Activated T-helper 2 cell treated with anti-CD3 and anti-CD28 coated beads, Interferon-gamma antibody, Interleukin-2, Interleukin-4, amounts not matched to agents 10 μg/mL and 5 μg/mL and 100 μg/mL, durations not matched to agents 14 hours and 24 hours and 36 hours (primary cell): Measurements from ENCODE around the gene STARD3. TPM values are rescaled to one million over a fixed set of nuclear protein-coding genes. Genes with fewer than 3 reads are reported as not detected.
"Not testable (repeated sequence)": the region's sequence is repeated elsewhere in the genome, so short reads cannot be mapped to it uniquely, and the experiment has no call there.

ENCODE experiments used
- DNase-seq: peaks from one replicate; pipeline ENCODE4 v3.0.0; 2021; ENCODE audit warnings: low spot score
- H3K27ac Mint-ChIP-seq: one replicate; pipeline ENCODE4 v1.8.0; 2021; ENCODE audit warnings: mixed read lengths
- H3K27me3 Mint-ChIP-seq: one replicate; pipeline ENCODE4 v1.8.0; 2021; ENCODE audit warnings: low read depth, mixed read lengths
- H3K36me3 Mint-ChIP-seq: one replicate; pipeline ENCODE4 v1.8.0; 2021; ENCODE audit warnings: low read depth, mixed read lengths
- H3K4me1 Mint-ChIP-seq: one replicate; pipeline ENCODE4 v1.8.0; 2021; ENCODE audit warnings: low read depth, mixed read lengths
- H3K4me3 Mint-ChIP-seq: one replicate; pipeline ENCODE4 v1.8.0; 2021; ENCODE audit warnings: low read depth, mild to moderate bottlenecking, moderate library complexity, mixed read lengths
- H3K9me3 Mint-ChIP-seq: one replicate; pipeline ENCODE4 v1.8.0; 2021; ENCODE audit warnings: mixed read lengths
- intact Hi-C: fragments of 100-400 bp; cut with micrococcal nuclease; formaldehyde crosslinking; loops from one replicate; pipeline ENCODE4 v1.15.1; 2023
- total RNA-seq: library from RNA; stranded (reverse); gene quantifications from 2 replicates; pipeline ENCODE4 v1.2.3, GENCODE V29; 2022

The STARD3 gene
- total RNA-seq, 1 donor from 2014 or later: 54.4 TPM

GRCh38 chr17:39699157-39699817, 62.3 kb downstream of the STARD3 start:
- H3K9me3 Mint-ChIP-seq, intact Hi-C loops, DNase-seq, H3K27ac Mint-ChIP-seq, H3K36me3 Mint-ChIP-seq, H3K4me3 Mint-ChIP-seq, H3K4me1 Mint-ChIP-seq: not testable (repeated sequence)
- H3K27me3 Mint-ChIP-seq: peaks cover 34% of the 10 kb centered on the region

- intact Hi-C loops: no loop called here
- Mint-ChIP-seq H3K27ac (no peak within 1 kb of the TSS), H3K4me3 (no peak within 1 kb of the TSS), H3K9me3 (no peaks in the 10 kb centered on the region), H3K4me1 (peaks cover 3% of the 10 kb centered on the region), H3K36me3 (no peaks in the 10 kb centered on the region), H3K27me3 (peaks cover 34% of the 10 kb centered on the region)
- no peak for DNase-seq
Measured at GRCh38 chr17:39699818-39700147, 62.8 kb downstream of the STARD3 start, which contains the start of gene ERBB2. Gene ERBB2, plus strand, starts transcription at chr17:39700064. Its CDS starts 175 bp downstream, at chr17:39700239.

GRCh38 chr17:39700148-39700987, 63.4 kb downstream of the STARD3 start:
- H3K27me3 Mint-ChIP-seq: peaks cover 34% of the 10 kb centered on the region
- DNase-seq: no peak
- no peak overlapping the region for H3K4me3 Mint-ChIP-seq
- H3K4me1 Mint-ChIP-seq: peaks cover 3% of the 10 kb centered on the region
- no peaks in the 10 kb centered on the region for H3K36me3 Mint-ChIP-seq
- intact Hi-C loops: no loop called here
- no peak overlapping the region for H3K27ac Mint-ChIP-seq
- no peaks in the 10 kb centered on the region for H3K9me3 Mint-ChIP-seq

GRCh38 chr17:39701012-39701783, 64.3 kb downstream of the STARD3 start:
- no peak overlapping the region for H3K4me3 Mint-ChIP-seq
- no peak for DNase-seq
- intact Hi-C loops: no loop called here
- H3K9me3 Mint-ChIP-seq: no peaks in the 10 kb centered on the region
- H3K27ac Mint-ChIP-seq: no peak overlapping the region
- peaks cover 3% of the 10 kb centered on the region for H3K4me1 Mint-ChIP-seq
- H3K27me3 Mint-ChIP-seq: peaks cover 34% of the 10 kb centered on the region
- H3K36me3 Mint-ChIP-seq: no peaks in the 10 kb centered on the region

GRCh38 chr17:39701784-39702422, 65.0 kb downstream of the STARD3 start:
- Mint-ChIP-seq H3K27ac (no peak overlapping the region), H3K36me3 (no peaks in the 10 kb centered on the region), H3K27me3 (peaks cover 34% of the 10 kb centered on the region), H3K4me3 (no peak overlapping the region), H3K4me1 (peaks cover 5% of the 10 kb centered on the region), H3K9me3 (no peaks in the 10 kb centered on the region)
- no peak for DNase-seq
- intact Hi-C loops: no loop called here

- H3K36me3 Mint-ChIP-seq: no peaks in the 10 kb centered on the region
- peaks cover 34% of the 10 kb centered on the region for H3K27me3 Mint-ChIP-seq
- DNase-seq: no peak
- H3K4me3 Mint-ChIP-seq: no peak overlapping the region
- no peaks in the 10 kb centered on the region for H3K9me3 Mint-ChIP-seq
- H3K27ac Mint-ChIP-seq: no peak overlapping the region
- peaks cover 10% of the 10 kb centered on the region for H3K4me1 Mint-ChIP-seq
- intact Hi-C loops: no loop called here
Measured at GRCh38 chr17:39702901-39703893, 66.3 kb downstream of the STARD3 start.

- DNase-seq: no peak
- peaks cover 10% of the 10 kb centered on the region for H3K4me1 Mint-ChIP-seq
- no peak overlapping the region for H3K4me3 Mint-ChIP-seq
- intact Hi-C loops: no loop called here
- no peaks in the 10 kb centered on the region for H3K9me3 Mint-ChIP-seq
- no peaks in the 10 kb centered on the region for H3K36me3 Mint-ChIP-seq
- H3K27me3 Mint-ChIP-seq: peaks cover 32% of the 10 kb centered on the region
- H3K27ac Mint-ChIP-seq: no peak overlapping the region
Measured at GRCh38 chr17:39703913-39704312, 67.0 kb downstream of the STARD3 start.

- no peak for DNase-seq
- H3K27me3 Mint-ChIP-seq: peaks cover 23% of the 10 kb centered on the region
- no peaks in the 10 kb centered on the region for H3K9me3 Mint-ChIP-seq
- no peaks in the 10 kb centered on the region for H3K36me3 Mint-ChIP-seq
- H3K4me1 Mint-ChIP-seq: peaks cover 10% of the 10 kb centered on the region
- H3K4me3 Mint-ChIP-seq: no peak overlapping the region
- intact Hi-C loops: no loop called here
- no peak overlapping the region for H3K27ac Mint-ChIP-seq
Measured at GRCh38 chr17:39704821-39705551, 68.0 kb downstream of the STARD3 start.

GRCh38 chr17:39705786-39706348, 68.9 kb downstream of the STARD3 start:
- Mint-ChIP-seq H3K4me3 (no peak overlapping the region), H3K27ac (no peak overlapping the region), H3K36me3 (no peaks in the 10 kb centered on the region), H3K27me3 (peaks cover 18% of the 10 kb centered on the region), H3K9me3 (no peaks in the 10 kb centered on the region), H3K4me1 (peaks cover 10% of the 10 kb centered on the region)
- intact Hi-C loops: no loop called here
- no peak for DNase-seq

- Mint-ChIP-seq H3K27ac (no peak overlapping the region), H3K36me3 (no peaks in the 10 kb centered on the region), H3K4me3 (no peak overlapping the region), H3K4me1 (peaks cover 10% of the 10 kb centered on the region), H3K27me3 (peaks cover 13% of the 10 kb centered on the region), H3K9me3 (no peaks in the 10 kb centered on the region)
- intact Hi-C loops: no loop called here
- DNase-seq: no peak
Measured at GRCh38 chr17:39706383-39706782, 69.4 kb downstream of the STARD3 start.

GRCh38 chr17:39706921-39707337, 70.0 kb downstream of the STARD3 start:
- DNase-seq: no peak
- intact Hi-C loops: no loop called here
- Mint-ChIP-seq H3K4me1 (peaks cover 10% of the 10 kb centered on the region), H3K27me3 (peaks cover 8% of the 10 kb centered on the region), H3K4me3 (no peak overlapping the region), H3K9me3 (no peaks in the 10 kb centered on the region), H3K36me3 (no peaks in the 10 kb centered on the region), H3K27ac (no peak overlapping the region)
